ENCODE results near the gene HYKK.

DNA sequence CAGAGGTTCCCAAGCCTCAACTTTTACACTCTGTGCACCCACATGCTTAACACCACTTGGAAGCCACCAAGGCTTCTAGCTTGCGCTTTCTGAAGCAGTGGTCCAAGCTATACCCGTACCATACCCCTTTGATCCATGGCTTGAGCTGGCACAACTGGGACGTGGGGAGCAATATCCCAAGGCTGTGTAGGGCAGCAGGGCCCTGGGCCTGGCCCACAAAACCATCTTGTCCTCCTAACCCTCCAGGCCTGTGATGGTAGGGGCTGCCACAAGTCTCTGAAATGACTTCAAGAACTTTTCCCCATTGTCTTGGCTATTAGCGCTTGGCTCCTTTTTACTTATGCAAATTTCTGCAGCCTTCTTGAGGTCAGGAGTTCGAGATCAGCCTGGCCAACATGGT, 16.9 kb downstream of the HYKK start:
- TF ChIP-seq, protein P1, sequence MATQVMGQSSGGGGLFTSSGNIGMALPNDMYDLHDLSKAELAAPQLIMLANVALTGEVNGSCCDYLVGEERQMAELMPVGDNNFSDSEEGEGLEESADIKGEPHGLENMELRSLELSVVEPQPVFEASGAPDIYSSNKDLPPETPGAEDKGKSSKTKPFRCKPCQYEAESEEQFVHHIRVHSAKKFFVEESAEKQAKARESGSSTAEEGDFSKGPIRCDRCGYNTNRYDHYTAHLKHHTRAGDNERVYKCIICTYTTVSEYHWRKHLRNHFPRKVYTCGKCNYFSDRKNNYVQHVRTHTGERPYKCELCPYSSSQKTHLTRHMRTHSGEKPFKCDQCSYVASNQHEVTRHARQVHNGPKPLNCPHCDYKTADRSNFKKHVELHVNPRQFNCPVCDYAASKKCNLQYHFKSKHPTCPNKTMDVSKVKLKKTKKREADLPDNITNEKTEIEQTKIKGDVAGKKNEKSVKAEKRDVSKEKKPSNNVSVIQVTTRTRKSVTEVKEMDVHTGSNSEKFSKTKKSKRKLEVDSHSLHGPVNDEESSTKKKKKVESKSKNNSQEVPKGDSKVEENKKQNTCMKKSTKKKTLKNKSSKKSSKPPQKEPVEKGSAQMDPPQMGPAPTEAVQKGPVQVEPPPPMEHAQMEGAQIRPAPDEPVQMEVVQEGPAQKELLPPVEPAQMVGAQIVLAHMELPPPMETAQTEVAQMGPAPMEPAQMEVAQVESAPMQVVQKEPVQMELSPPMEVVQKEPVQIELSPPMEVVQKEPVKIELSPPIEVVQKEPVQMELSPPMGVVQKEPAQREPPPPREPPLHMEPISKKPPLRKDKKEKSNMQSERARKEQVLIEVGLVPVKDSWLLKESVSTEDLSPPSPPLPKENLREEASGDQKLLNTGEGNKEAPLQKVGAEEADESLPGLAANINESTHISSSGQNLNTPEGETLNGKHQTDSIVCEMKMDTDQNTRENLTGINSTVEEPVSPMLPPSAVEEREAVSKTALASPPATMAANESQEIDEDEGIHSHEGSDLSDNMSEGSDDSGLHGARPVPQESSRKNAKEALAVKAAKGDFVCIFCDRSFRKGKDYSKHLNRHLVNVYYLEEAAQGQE (IDR thresholded peaks at IDR 0.05; ENCODE audit: insufficient read depth in 1 of 2, low read depth in 2 of 2, low read length in 1 of 2): no peak
- TF ChIP-seq, protein P2, sequence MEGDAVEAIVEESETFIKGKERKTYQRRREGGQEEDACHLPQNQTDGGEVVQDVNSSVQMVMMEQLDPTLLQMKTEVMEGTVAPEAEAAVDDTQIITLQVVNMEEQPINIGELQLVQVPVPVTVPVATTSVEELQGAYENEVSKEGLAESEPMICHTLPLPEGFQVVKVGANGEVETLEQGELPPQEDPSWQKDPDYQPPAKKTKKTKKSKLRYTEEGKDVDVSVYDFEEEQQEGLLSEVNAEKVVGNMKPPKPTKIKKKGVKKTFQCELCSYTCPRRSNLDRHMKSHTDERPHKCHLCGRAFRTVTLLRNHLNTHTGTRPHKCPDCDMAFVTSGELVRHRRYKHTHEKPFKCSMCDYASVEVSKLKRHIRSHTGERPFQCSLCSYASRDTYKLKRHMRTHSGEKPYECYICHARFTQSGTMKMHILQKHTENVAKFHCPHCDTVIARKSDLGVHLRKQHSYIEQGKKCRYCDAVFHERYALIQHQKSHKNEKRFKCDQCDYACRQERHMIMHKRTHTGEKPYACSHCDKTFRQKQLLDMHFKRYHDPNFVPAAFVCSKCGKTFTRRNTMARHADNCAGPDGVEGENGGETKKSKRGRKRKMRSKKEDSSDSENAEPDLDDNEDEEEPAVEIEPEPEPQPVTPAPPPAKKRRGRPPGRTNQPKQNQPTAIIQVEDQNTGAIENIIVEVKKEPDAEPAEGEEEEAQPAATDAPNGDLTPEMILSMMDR (IDR thresholded peaks at IDR 0.05): no peak
- no peak for TF ChIP-seq POLR2AphosphoS5 (IDR thresholded peaks at IDR 0.05; ENCODE audit: low read depth, low read length)

All from Panc1 (cell line).